ENCODE data around the gene LMNA. TPM values are rescaled to one million over a fixed set of nuclear protein-coding genes. Genes with fewer than 3 reads are reported as not detected.

LMNA gene
- total and polyA plus RNA-seq, 2 donors (not counting 1 experiment from before 2014, with no cell fraction given): 19.4 to 28.7 TPM

GRCh38 chr1:156106624-156107488 is 7.7 kb upstream of the LMNA start:
- no peak for TF ChIP-seq CTCF (IDR thresholded peaks at IDR 0.05)
- TF ChIP-seq EZH2 (IDR thresholded peaks at IDR 0.05; ENCODE audit: borderline replicate concordance, insufficient read depth, low read depth, low read length, poor library complexity, severe bottlenecking): no peak
- Mint-ChIP-seq H3K4me3 (peak overlapping the region; percentile 75), H3K27ac (peak overlapping the region; percentile 92), H3K27me3 (no peaks in the 10 kb centered on the region), H3K9me3 (ENCODE audit: insufficient read depth) (no peaks in the 10 kb centered on the region), H3K4me1 (peaks cover 58% of the 10 kb centered on the region)
- H3K9me3 ChIP-seq (ENCODE audit: control extremely low read depth in 1 of 3, control insufficient read depth in 2 of 3, insufficient read depth in 1 of 3, low read length in 2 of 3): no peaks in the 10 kb centered on the region
- no peaks in the 10 kb centered on the region for H3K79me2 ChIP-seq (ENCODE audit: control insufficient read depth, insufficient read depth, low read length)
- peaks cover 0 to 4% (median 2%) of the 10 kb centered on the region in 4 experiments for H3K27me3 ChIP-seq (replicated peaks in 1 of 4; ENCODE audit: control extremely low read depth in 1 of 4, control insufficient read depth in 3 of 4, insufficient read depth in 4 of 4, low read length in 3 of 4)
- H4K20me1 ChIP-seq (ENCODE audit: control insufficient read depth, insufficient read depth, low read length, poor library complexity, severe bottlenecking): no peaks in the 10 kb centered on the region
- H3K36me3 ChIP-seq (replicated peaks in 1 of 2; ENCODE audit: control extremely low read depth in 1 of 2, control insufficient read depth in 1 of 2, extremely low read depth in 1 of 2, insufficient read depth in 2 of 2, low read length in 1 of 2): no peaks in the 10 kb centered on the region
- intact Hi-C loops (cut with micrococcal nuclease): loop anchor here (1.0 to 2.0 kb wide), 4 partner anchors 7 to 86 kb away; partner anchors contain the start of gene LMNA
- peak overlapping the region; percentile 74 for H3K9ac ChIP-seq (ENCODE audit: low read length)
- DNase-seq: no peak
- no peak for ATAC-seq (ENCODE audit: low read depth)
- H3K4me2 ChIP-seq (replicated peaks; ENCODE audit: low read depth, low read length, poor library complexity, severe bottlenecking): peak overlapping the region; percentile 92
- POLR2A ChIA-PET: interaction anchor here (0.7 to 1.3 kb wide), 5 partner anchors 9 to 434 kb away, joined by 3 to 6 read pairs (median 3); no protein-coding TSS in a partner anchor
- WGBS (ENCODE audit: insufficient coverage): 79% methylated on average over 9 of the region's 14 CpGs
- H3K27ac ChIP-seq (ENCODE audit: low read length in 2 of 2): peak overlapping the region; percentile 96 to 99
- peaks cover 35 to 43% of the 10 kb centered on the region in 2 donors for H3K4me1 ChIP-seq (ENCODE audit: control insufficient read depth in 2 of 2, insufficient read depth in 2 of 2, low read length in 2 of 2)
- H3K4me3 ChIP-seq (ENCODE audit: control extremely low read depth in 1 of 5, extremely low read depth in 1 of 5, insufficient read depth in 1 of 5, low read depth in 2 of 5, low read length in 4 of 5): peak overlapping the region in 4 of 5 experiments; percentile 38 to 65 (median 48)
- H2AFZ ChIP-seq (ENCODE audit: insufficient read depth, low read depth, low read length, poor library complexity, severe bottlenecking): peak overlapping the region; percentile 51
- CTCF ChIA-PET: interaction anchor here (0.9 to 23.7 kb wide), 4 partner anchors 10 to 118 kb away, joined by 3 to 970 read pairs (median 42); partner anchors contain the start of gene LMNA
